Skeletal muscle satellite cell (primary cell): ENCODE results near the gene ADAMTSL2.

Experiments
- H3K27me3 ChIP-seq: 2 replicates; pipeline ENCODE4 v1.7.0; 2013; ENCODE audit warnings: low read length; ENCODE audit not compliant: control insufficient read depth, insufficient read depth
- H3K36me3 ChIP-seq: 2 replicates; pipeline ENCODE4 v1.7.0; 2013; ENCODE audit warnings: mild to moderate bottlenecking, control low read depth, low read length; ENCODE audit not compliant: insufficient read depth
- H3K4me1 ChIP-seq: 2 replicates; pipeline ENCODE4 v1.7.0; 2013; ENCODE audit warnings: low read length; ENCODE audit not compliant: control insufficient read depth, insufficient read depth
- H3K4me2 ChIP-seq: 2 replicates; pipeline ENCODE4 v1.7.0; 2013; ENCODE audit warnings: mild to moderate bottlenecking, low read length
- H3K4me3 ChIP-seq: 2 replicates; pipeline ENCODE4 v1.7.0; 2013; ENCODE audit warnings: low read length
- H3K9ac ChIP-seq: 2 replicates; pipeline ENCODE4 v1.7.0; 2013; ENCODE audit warnings: mild to moderate bottlenecking, low read depth, low read length, moderate library complexity
- H3K9me3 ChIP-seq: replicated peaks from 2 replicates; pipeline ENCODE4 v1.7.0; 2013; ENCODE audit warnings: mild to moderate bottlenecking, control low read depth, low read length

The ADAMTSL2 gene

DNA sequence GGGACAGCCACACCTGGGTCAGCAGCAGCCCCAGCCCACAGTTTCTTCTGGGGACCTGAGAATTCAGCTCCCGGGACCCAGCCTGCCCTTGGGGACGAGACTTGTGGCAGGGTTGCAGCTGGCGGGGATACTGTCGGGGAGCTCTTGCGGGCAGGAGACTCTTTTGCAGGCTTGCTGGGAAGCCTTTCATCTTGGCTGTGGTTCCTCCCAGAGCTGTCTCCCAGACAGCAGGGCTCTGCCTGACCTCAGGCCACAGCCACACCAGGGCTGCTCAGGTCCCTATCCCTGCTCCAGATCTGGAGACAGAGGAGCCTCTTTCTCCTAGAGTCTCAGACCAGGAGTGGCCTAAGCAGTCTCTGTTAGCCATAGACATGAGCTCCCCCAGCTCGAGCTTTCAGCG, 5.0 kb upstream of the ADAMTSL2 start:
- Histone ChIP-seq H3K4me2 (no peak overlapping the region), H3K27me3 (peaks cover 86% of the 10 kb centered on the region), H3K9me3 (no peaks in the 10 kb centered on the region), H3K9ac (no peak overlapping the region), H3K4me1 (peaks cover 28% of the 10 kb centered on the region), H3K36me3 (no peaks in the 10 kb centered on the region), H3K4me3 (no peak overlapping the region)

DNA sequence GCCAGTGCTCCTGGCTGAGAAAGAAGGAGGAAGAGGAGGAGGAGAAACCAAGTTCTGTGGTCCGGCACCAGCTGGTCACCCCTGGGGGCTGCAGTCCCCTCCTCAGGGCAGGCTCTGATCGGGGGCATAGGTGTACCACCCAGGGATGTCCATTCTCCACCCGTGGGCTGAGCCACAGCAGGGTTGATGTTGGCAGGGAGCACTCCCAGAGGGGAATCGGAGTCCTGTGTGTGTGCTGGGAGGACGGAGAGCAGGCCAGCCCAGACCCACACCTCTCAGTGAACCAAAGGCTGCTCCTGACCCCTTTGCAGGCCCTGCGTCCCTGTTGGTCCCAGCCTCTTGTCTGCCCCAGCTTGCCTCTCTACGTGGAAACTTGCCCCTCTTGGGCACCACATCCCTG, 4.6 kb upstream of the ADAMTSL2 start:
- no peak overlapping the region for H3K4me2 ChIP-seq
- H3K4me3 ChIP-seq = no peak overlapping the region
- H3K4me1 ChIP-seq = peaks cover 29% of the 10 kb centered on the region
- no peaks in the 10 kb centered on the region for H3K36me3 ChIP-seq
- peaks cover 85% of the 10 kb centered on the region for H3K27me3 ChIP-seq
- no peaks in the 10 kb centered on the region for H3K9me3 ChIP-seq
- H3K9ac ChIP-seq = no peak overlapping the region

DNA sequence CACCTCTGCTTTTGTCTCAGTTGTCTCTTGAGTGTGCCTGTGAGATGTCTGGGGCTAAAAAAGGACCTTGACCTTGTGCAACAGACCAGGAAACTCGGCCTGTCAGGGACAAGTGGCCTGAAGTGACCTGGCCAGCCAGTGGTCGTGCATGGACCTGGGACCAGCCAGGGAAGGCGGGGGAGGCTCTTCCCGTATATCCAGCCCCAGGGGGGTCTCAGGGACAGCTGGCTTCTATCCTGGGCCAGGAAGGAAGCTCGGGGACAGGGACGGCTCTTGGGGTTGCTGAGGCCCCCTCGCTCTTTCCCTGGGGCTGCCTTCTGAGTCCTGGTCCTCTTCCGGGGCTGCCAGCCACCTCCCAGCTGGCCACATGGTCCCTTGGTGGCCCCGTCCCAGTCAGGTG, 3.2 kb upstream of the ADAMTSL2 start:
- Histone ChIP-seq H3K4me2 (no peak overlapping the region), H3K36me3 (no peaks in the 10 kb centered on the region), H3K9ac (no peak overlapping the region), H3K27me3 (peaks cover 85% of the 10 kb centered on the region), H3K9me3 (no peaks in the 10 kb centered on the region), H3K4me1 (peaks cover 29% of the 10 kb centered on the region), H3K4me3 (no peak overlapping the region)

DNA sequence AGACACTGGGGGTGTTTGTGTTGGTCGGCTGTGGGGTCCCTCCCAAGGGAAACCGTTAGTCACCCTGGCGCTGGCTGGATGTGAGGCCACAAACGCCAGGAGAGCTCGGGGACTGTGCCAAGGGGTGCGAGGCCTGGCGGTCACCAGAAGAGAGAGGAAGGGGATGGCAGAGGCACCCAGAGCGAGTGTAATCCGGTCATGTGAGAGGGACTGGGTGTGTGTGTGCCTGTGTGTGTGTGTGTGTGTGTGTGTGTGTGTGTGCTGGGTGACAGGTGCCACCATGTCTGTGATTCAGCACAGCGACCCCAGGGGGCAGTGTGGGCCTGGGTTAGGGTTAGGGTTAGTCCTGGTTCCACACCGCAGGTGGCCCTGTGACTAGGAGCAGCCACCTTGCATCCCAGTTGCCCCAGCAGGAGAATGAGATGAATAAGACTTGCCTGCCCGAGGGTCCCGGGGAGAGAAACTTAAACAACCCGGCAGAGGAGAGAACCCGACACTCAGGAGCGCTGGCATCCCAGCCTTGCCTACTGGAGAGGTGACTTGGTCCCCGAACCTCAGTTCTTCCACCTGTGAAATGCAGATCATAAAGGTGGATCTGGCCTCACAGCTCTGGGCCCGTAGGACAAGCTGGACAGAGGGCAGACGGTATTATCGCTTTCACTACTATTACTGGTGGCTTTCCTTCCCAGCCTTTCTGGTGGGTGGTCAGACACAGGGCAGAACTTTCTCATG, 1.4 kb upstream of the ADAMTSL2 start:
- H3K4me2 ChIP-seq = no peak overlapping the region
- peaks cover 85% of the 10 kb centered on the region for H3K27me3 ChIP-seq
- no peak overlapping the region for H3K9ac ChIP-seq
- H3K4me1 ChIP-seq = peaks cover 19% of the 10 kb centered on the region
- H3K9me3 ChIP-seq = no peaks in the 10 kb centered on the region
- H3K4me3 ChIP-seq = no peak overlapping the region
- no peaks in the 10 kb centered on the region for H3K36me3 ChIP-seq

DNA sequence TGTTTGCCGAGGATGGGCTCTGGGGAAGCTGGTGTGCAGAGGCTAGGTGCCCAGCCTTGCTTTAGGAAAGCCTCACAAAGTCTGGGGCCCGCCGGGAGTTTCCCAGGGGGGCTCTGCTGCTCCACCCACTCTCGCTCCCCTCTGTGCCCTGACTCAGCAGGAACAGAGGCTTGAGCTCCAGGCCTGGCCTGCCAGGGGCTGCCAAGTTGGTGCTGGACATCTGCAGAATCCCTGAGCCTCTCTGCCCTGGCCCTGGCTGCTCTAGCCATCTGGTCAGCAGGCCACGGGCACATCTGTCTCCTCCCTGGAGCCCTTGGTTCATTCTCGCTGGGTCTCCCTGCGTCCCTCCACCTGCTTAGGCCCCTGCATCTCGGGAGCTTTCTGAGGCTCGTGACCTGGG, 647 bp upstream of the ADAMTSL2 start:
- peaks cover 83% of the 10 kb centered on the region for H3K27me3 ChIP-seq
- peaks cover 12% of the 10 kb centered on the region for H3K4me1 ChIP-seq
- peak overlapping the region; percentile 59 for H3K4me2 ChIP-seq
- peak overlapping the region; percentile 21 for H3K9ac ChIP-seq
- H3K36me3 ChIP-seq = no peaks in the 10 kb centered on the region
- H3K9me3 ChIP-seq = no peaks in the 10 kb centered on the region
- H3K4me3 ChIP-seq = no peak overlapping the region

DNA sequence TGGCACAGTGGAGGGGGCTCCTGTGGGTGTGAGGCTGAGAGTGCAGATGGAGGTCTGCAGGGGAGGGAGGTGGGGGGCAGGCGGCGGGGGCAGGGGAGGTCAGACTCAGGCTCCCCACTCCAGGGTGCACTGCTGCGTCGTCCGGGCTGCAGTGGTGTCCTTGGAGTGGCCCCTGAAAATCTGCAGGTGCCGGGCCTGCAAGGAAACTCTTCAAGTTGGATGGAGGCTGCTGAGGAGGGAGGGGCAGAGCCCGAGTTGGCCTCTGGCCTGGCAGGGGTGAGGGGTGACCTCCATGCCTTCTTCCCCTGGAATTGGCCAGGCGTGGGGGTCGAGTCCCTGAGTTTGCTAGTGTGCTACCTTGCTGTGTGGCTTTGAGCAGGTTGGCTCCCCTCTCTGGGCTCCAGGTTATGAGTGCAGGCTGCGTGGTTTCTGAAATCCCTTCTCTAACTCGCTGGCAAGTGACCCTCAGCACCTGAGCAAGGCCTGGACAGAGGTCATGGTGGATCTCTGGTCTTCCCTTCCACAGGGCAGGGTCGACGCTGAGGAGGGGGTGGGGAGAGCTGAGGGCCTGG, 888 bp downstream of the ADAMTSL2 start:
- Histone ChIP-seq H3K4me3 (no peak overlapping the region), H3K27me3 (peaks cover 77% of the 10 kb centered on the region), H3K4me2 (no peak overlapping the region)

DNA sequence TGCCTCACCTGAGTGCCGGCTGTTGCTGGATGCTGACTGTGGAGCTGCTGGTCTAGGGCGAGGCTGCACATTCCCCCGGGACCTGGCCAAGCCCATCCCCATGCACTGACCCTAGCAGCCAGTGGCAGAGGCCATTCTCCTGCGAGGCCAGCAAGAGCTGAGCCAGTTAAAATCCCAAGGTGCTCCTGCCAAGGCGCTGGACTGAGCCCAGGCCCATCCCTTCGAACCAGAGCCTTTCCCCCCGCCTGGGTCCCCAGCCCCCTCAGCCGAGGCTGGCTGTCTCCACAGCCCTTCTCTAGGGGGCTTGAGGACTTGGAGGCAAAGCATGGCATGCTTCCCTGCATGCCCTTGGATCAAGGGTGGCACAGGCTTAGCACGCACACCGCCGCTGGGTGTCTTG, 1.6 kb downstream of the ADAMTSL2 start:
- no peak overlapping the region for H3K4me3 ChIP-seq
- no peak overlapping the region for H3K9ac ChIP-seq
- no peaks in the 10 kb centered on the region for H3K36me3 ChIP-seq
- H3K4me2 ChIP-seq = no peak overlapping the region
- H3K27me3 ChIP-seq = peaks cover 70% of the 10 kb centered on the region
- H3K4me1 ChIP-seq = peaks cover 9% of the 10 kb centered on the region
- no peaks in the 10 kb centered on the region for H3K9me3 ChIP-seq

More for the DNA sequence above, 888 bp downstream of the ADAMTSL2 start:
- Histone ChIP-seq H3K9ac (no peak overlapping the region), H3K4me1 (peaks cover 9% of the 10 kb centered on the region), H3K9me3 (no peaks in the 10 kb centered on the region), H3K36me3 (no peaks in the 10 kb centered on the region)

DNA sequence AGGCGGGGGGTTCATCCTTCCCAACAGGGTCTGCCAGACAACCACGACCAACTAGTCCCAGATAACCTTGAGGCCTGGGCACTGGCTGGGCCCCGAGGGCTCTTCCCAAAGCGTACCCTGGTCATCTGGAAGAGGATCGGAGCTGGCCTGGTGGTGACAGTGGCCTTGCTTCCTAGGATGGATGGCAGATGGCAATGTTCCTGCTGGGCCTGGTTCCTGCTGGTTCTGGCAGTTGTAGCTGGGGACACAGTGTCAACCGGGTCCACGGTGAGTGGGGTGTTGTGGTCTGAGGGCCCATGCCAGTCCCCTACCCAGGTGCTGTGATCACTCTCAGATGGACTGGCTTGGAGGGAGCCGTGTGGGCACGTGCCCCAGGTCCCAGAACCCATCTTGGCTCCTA, 2.0 kb downstream of the ADAMTSL2 start:
- H3K27me3 ChIP-seq = peaks cover 69% of the 10 kb centered on the region
- peaks cover 9% of the 10 kb centered on the region for H3K4me1 ChIP-seq
- H3K4me2 ChIP-seq = no peak overlapping the region
- no peak overlapping the region for H3K4me3 ChIP-seq
- no peak overlapping the region for H3K9ac ChIP-seq
- H3K36me3 ChIP-seq = no peaks in the 10 kb centered on the region
- no peaks in the 10 kb centered on the region for H3K9me3 ChIP-seq

GRCh38 chr9:133537257-133537656, 2.8 kb downstream of the ADAMTSL2 start:
- no peaks in the 10 kb centered on the region for H3K9me3 ChIP-seq
- H3K9ac ChIP-seq = no peak overlapping the region
- no peak overlapping the region for H3K4me2 ChIP-seq
- H3K4me1 ChIP-seq = peaks cover 9% of the 10 kb centered on the region
- peaks cover 73% of the 10 kb centered on the region for H3K27me3 ChIP-seq
- H3K4me3 ChIP-seq = no peak overlapping the region
- H3K36me3 ChIP-seq = no peaks in the 10 kb centered on the region

GRCh38 chr9:133538176-133538575, 3.7 kb downstream of the ADAMTSL2 start:
- Histone ChIP-seq H3K36me3 (no peaks in the 10 kb centered on the region), H3K27me3 (peaks cover 72% of the 10 kb centered on the region)

GRCh38 chr9:133538851-133539833, 4.6 kb downstream of the ADAMTSL2 start:
- Histone ChIP-seq H3K27me3 (peaks cover 68% of the 10 kb centered on the region), H3K36me3 (no peaks in the 10 kb centered on the region), H3K4me1 (peaks cover 4% of the 10 kb centered on the region), H3K4me2 (peak overlapping the region; percentile 55), H3K9me3 (no peaks in the 10 kb centered on the region), H3K9ac (no peak overlapping the region), H3K4me3 (no peak overlapping the region)

More at GRCh38 chr9:133538176-133538575, 3.7 kb downstream of the ADAMTSL2 start:
- Histone ChIP-seq H3K9me3 (no peaks in the 10 kb centered on the region), H3K4me3 (no peak overlapping the region), H3K4me1 (peaks cover 7% of the 10 kb centered on the region), H3K9ac (no peak overlapping the region), H3K4me2 (no peak overlapping the region)
